Heart left ventricle (tissue), 13 donors: Measurements from ENCODE around the gene NFIC.

Source experiments
- CTCF ChIP-seq, 12 donors: fragments of 200-600 bp; sonication (generic) in 4 of 12; IDR thresholded peaks; one replicate each; pipeline versions ENCODE4 v1.5.0 to v1.8.0; 2018 to 2022; ENCODE audit warnings: antibody characterized with exemption in 12 of 12, mild to moderate bottlenecking in 5 of 12
- POLR2A ChIP-seq, 2 donors: fragments of 450-650 bp; IDR thresholded peaks; one replicate each; pipeline ENCODE4 v1.6.1; 2017; ENCODE audit warnings: antibody characterized with exemption in 2 of 2, mild to moderate bottlenecking in 2 of 2, moderate library complexity in 2 of 2
- donor health status: ischemic (EF 13 %, LVEDD 7.1; RV severe dilation, severe dysfunction).
- donor health status: DM: no; HTN: yes; CAD: no.
- donor health status: DM: no; HTN: no; CAD: no.
- donor health status: ischemic (EF 25% LVEDD 6.9; RV normal size, moderate dysfunction).
- donor health status: ischemic (EF 25% LVEDD 5.7; RV mildly dilated, moderate dysfunction).
- donor health status: ischemic (EF 35%, LVEDD 5.7; RV mildly dilated, moderate dysfunction).
- donor health status: nonischemic (EF 11% LVEDD 7.7; RV severe dilation, severe dysfunction).
- donor health status: DM: yes; HTN: yes; CAD: no.
- donor health status: PGD.
- donor health status: ischemic (EF 29% LVEDD 5.4; RV normal size, mild dysfunction).
- donor health status: nonischemic (EF 23%, LVEDD 6.1; RV moderate dilation, normal function).

GRCh38 chr19:3466635-3467034 is 100.3 kb downstream of the NFIC start:
- TF ChIP-seq POLR2A (IDR thresholded peaks at IDR 0.05) (no peak), CTCF (IDR thresholded peaks at IDR 0.05) (no peak)
